Non-pigmented ciliary epithelial cell (primary cell): ENCODE data around the gene FICD.
"Not testable (repeated sequence)": the region's sequence is repeated elsewhere in the genome, so short reads cannot be mapped to it uniquely, and the experiment has no call there.

Experiments
- DNase-seq: peaks from one replicate; pipeline ENCODE4 v3.0.0-alpha.2; 2010; ENCODE audit warnings: low read depth

Gene FICD

DNA sequence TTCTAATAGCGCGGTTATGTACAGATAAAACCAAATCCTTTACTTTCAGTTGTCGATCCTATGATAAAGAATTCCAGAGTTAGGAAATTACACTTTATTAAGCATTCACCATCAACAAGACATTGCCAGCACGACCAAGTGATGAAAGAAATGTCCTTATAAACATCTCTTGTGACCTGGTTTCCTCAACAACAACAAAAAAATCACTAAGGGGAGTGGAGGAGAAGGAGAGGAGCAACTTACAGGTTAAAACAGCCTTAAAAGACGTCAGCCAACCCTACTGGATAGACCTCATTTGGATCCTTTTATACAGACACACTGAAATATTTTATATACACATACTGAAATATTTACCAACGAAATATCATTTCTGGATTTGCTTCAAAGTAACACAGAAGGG, 23.1 kb downstream of the FICD start:
- no peak for DNase-seq

DNA sequence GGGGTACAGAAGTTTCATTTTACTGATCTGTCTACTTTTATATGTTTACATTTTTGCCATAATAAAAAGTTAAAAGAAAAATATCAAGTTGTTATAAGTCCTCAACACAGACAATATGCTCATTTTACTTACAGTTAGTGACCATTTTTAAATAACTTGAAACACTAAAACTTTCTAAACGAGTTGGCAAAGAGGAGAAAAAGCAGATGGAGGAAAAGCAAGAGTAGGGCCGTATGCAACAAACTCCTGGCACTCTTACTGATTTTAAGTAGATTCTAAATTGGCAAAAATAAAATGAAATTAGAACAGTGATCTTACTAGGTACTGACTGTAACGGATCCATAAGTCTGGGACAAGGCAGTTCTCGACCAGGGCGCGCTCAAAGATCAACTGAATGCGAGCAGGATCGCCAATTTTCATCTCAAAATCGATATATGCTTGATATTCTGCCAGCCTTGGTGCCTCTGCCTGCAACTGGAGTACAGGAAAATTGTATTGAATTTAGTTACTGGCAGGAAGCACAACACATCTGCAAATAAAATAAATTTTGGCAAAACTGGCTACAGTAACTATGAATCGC, 23.6 kb downstream of the FICD start:
- DNase-seq, result no peak

DNA sequence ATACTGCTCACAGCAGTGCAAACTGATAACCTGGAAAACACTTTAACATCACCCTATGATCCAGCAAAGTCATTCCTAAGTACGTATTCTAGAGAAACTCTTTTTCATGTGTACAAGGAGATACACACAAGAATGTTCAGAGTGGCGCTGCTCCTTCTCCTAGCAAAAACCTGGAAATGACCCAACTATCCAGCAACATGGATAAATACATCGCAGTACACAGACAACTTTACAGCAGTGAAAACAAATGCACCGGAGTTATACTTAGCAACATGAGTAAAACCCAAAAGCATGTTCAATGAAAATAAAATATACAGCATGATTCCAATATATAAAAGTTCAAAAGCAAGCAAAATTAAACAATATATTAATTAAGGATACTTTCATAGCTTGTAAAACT, 27.2 kb downstream of the FICD start:
- DNase-seq, result no peak

DNA sequence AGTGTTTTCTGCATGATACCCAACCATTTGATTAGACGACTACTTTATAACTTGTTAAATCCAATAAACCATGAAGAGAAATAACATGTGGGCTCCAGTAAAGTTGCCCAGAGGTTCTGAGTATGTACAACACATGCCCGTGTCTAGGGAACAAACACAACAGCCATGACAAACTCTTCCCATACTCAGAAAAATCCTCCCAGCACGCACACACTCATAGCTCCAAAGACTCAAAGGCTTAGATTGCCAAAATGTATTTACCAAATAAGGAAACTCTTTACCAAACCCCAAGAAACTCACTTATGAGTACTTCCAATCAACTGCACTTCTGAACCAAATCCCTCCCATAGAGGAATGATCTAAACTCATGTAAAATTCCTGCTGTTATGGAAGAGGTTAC, 28.6 kb downstream of the FICD start:
- no peak for DNase-seq

DNA sequence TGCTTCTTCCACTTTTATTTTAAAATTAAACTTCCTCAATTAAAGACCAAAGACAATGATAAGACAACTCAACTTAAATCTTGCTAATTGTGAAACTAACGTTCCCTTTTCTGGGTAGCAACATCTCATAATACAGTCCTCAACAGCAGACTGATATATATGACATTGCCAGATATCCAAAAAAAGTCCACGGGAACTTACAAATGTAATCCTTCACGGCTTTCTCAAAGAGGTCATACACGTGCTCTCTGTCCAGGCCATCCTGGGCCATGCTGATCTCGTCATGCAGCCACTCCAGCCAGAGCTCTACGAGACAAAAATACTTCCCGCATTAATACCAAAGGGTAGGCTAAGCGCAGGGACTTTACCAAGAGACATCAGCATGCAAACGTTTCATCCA, 32.6 kb downstream of the FICD start:
- no peak for DNase-seq

DNA sequence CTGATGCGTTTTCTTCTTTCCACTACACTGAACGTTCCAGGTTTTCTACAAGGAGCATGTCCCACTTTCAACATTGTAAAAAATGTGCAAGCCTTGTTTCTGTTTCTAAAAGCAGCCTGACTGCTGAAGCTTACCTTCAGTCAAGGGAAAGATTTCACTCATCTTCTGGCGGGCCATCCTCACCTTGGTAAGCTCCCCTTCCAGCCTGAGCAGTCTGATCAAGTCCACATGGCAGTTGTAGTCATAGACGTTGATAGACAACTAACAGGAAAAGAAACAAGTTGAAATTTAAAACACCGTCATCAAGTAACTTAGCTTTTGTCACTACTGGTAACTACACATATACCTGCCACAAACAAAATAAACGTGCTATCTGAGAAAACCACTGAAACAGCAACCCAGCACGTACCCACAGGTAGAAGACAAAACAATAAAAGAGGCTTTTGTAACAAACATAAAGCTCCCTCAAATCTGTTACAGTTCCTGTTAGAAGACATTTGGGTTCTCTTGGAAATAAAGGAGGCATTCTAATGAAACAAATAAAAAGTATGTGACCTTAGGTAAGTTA, 34.0 kb downstream of the FICD start:
- no peak for DNase-seq

DNA sequence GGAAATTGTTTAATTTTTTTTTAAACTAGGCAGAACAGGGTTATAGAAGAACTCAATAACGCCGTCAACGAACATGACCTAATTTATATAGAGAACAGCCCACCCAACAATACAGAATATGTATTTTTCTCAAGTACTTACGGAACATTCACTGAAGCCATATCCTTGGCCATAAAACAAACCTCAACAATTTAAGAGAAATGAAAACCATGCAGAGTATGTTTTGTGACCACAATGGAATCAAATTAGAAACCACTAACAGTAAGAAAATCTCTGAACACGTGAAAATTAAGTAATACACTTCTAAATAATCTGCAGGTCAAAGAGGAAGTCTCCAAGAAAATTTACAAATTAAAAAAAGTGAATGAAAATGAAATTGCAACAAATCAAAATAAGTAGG, 36.5 kb downstream of the FICD start:
- DNase-seq, result peak; percentile 38

DNA sequence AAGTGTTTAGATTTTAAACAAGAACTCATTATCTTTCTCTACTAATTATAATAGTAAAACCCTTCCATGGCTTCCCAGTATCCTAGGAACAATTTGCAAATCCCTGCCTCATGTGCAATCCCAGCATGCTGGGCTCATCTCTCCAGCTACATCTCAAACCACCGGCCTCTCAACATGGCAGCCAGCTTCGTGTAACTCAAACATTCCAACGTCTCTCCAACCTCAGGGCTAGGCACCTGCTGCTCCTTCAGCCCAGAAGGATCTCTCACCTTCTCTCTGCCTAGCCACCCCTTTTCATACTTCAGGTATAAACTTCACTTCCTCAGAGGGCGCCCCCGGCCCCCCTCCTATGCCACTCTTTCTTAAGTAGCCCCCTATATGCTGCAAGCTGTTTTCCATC, 38.7 kb downstream of the FICD start:
- DNase-seq, result no peak

DNA sequence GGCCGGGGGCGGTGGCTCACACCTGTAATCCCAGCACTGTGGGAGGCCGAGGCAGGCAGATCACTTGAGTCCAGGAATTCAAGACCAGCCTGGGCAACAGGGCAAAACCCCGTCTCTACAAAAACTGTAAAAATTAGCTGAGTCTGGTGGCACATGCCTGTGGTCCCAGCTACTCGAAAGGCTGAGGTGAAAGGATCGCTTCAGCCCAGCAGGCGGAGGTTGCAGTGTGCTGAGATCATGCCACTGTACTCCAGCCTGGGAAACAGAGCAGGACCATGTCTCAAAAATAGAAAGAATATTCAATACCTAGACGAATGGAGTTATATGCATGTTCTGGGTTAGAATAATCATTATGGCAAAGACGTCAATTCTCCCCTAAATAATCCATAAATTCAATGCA, 40.3 kb downstream of the FICD start:
- not testable (repeated sequence) for DNase-seq

DNA sequence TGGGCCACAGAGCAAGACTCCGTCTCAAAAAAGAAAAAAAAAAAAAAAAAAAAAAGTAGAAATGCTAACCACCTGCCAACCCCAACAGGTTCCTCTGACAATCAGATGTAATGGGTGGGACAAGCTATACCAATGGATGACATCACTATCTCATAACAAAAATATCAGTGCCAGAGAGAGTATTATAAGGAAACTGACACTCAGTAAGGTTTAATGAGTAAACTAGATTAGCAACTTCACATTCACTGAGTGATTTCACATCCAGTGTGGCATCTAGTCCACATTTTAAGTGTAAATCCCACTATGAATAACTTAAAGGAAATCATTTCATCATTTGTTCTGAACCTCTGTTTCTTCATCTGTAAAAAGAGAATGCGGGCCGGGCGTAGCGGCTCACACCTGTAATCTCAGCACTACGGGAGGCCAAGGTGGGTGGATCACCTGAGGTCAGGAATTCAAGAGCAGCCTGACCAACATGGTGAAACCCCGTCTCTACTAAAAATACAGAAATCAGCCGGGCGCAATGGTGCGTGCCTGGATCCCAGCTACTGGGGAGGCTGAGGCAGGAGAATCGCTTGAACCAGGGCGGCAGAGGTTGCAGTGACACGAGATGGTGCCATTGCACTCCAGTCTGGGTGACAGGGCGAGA, 44.1 kb downstream of the FICD start:
- no peak for DNase-seq

DNA sequence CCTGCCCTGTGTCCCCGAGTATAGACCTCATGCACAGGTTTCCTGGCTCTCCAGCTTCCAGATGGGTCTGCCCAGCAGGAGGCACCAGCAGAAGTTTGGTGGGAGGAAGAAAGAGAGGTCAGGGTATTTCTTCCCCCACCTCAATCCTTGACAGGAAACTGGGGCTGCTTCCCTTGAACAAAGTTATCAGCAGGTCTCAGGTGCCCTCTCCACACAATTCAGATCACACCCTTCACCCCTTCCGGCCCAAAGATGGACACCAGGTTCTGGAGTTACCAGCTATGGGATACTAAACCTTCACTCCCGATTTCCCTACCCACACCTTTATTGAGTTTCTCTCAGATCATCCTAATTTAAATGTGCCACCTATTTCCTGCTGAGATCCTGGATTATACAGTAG, 44.7 kb downstream of the FICD start:
- no peak for DNase-seq

DNA sequence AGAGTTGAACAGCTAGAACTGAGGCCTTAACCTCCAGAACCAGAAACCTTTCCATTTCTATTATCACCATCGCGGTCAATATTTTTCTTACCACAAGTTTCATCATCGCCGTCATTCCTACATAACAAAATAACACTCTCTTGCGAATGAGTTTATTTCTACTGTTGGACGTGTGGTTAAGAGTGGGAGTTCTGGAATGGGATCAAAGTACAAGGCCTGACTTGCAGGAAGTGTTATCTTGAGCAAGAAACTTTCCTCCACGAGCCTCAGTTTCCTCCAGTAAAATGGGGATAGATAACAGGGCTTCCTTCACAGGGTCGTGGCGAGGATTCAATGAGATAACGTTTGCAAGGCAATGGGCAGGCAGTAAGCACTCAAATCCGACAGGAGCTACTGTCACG, 45.2 kb downstream of the FICD start:
- peak; percentile 78 for DNase-seq

DNA sequence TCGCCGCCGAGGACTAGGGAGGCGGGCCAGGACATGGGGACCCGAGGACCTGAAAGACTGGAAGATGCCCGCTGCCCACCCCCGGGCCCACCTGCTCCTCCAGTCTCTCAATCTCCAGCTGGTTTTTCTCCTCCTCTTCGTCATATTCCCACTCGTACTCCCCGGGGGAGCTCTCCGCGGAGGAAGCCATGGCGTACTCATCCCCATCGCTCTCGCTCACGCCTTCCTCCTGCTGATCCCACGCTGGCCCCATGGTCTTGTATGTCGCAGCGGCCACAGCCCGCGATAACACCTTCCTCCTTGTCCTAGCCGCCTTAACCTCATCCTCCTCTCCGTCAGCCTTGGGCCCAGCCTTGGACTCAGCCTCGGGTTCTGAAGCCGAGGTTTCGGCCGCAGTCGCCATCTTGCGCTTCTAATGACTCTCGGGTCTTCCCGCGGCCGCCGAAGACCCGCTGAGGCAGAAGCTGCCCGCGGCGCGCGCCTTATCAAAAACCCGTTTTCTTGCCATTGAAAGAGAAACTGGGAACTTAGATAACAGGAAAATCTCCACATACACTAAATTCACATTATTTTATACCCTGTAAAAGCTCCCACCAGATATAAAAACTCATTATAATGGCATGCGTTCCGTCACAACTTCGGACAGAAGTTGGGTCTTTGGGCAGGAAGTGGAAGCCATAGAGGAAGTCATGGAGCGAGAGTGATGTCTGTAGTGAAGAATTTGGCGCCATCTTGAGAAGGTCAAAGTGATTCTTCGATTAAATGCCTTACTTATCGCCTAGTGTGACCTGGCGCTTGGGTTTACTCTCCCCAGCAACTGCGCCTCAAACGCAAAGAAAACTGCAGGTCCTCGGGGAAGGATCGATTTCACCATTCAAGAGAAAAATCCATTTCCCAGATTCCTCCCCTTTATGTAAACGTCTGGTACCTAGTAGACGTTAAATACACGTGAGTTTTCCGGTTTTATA, 46.0 kb downstream of the FICD start, which contains the start of gene SART3:
SART3 (minus strand) TSS at position 422 of the 968 bp plus-strand sequence; CDS start at position 403, 19 bp downstream.
- peak; percentile 68 for DNase-seq

DNA sequence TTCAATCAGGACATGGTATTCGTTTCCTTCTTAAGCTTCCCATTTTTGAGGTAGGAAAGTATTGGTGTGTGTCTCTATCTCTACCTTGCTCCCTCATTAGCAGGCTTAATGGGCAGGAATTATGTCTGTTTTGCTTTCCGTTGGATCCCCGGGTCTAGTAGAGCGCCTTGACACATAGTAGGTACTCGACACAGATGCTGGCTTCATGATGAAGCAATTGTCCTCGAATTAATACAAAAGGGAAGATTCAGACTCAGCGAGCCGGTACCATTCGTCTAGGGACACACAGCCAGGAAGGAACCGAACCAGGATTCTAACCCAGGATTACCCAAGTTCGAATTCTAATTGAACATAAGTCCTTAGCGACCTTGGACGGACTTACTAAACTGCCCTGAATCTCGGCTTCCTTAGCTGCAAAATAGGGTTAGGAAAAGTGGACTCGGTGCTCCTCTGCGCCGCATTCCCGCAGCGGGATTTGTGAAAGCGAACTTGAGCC, 46.8 kb downstream of the FICD start:
- no peak for DNase-seq

DNA sequence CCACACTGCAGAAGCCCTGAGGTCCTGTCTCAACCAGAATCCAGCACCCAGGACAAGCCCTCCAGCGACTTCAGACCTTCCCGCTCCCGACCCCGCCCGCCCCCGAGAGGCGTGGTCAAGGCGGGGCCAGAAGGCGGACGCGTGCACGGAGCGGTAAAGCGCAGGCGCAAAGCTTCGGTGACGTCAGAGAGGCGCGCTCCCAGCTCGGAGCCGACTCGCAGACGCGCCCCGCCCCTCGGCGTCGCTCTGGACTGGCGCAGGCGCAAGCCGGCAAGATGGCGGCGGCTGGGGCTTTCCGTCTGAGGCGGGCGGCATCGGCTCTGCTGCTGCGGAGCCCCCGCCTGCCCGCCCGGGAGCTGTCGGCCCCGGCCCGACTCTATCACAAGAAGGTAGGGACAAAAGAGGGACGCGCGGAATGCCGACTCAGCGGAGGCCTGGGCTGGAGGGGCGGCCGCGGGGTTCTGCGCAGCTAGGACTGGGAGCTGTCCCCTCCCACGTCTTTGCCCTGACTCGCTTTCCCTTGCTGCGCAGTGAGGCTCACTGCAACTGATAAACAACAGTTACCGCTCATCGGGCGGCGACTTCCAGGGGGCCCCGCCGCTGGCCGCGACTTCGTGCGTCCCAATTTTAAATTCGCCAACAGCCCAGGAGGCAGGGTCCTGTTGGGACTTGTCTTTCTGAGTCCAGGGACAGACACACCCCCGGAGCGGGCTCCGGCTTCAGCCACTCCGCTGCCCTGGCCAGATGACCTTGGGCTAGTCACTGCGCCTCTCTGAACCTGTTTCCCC, 47.5 kb downstream of the FICD start, which contains the start of gene ISCU:
ISCU (plus strand) TSS at position 249 of the 788 bp plus-strand sequence; CDS start at position 276, 27 bp downstream.
- peak; percentile 77 for DNase-seq

DNA sequence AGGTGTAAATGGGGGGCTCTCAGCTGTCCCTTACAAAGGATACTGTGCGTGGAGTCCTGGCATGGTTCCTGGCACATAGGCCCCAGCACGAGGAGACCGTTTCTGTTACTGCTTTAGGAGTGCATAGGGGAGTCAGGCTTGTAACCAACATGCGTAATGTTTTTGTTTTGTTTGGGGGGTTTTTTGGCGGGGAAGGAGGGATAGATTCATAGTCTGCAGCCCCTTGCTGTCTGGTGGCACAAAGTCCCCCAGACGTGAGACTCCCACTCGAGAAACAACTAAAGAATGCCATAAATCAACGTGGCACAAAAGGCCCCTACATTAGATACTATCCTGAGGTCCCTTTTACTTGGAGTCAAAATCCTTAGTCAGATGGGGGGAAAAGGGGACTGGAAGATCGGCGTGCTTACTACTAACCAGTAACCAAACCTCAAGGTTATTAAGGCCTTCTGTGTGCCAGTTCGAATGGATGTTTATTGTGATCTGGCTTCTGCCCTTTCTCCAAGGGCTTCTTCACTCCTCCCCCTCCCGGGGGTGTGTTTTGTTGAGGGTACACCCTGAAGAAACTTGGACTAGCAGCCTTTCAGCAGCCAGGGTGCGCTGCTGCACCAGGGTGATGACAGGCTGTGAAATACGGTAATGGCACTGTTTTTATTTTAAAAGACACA, 48.2 kb downstream of the FICD start:
- DNase-seq, result peak; percentile 65

DNA sequence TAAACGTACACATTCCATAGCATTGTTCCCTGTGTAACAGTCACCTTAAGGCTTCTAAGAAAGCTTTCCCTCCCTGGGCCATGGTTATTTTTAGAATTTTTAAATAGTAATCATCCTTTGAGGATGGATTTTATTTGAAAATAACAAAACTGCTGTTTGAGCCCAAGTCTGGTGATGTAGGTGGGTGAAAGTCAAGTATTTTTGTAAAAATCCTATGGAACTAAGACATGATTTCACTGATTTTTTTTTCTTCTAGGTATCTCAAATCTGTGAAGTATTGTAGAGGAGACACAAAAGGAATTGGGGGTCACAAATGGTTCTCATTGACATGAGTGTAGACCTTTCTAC, 48.7 kb downstream of the FICD start:
- DNase-seq, result no peak

DNA sequence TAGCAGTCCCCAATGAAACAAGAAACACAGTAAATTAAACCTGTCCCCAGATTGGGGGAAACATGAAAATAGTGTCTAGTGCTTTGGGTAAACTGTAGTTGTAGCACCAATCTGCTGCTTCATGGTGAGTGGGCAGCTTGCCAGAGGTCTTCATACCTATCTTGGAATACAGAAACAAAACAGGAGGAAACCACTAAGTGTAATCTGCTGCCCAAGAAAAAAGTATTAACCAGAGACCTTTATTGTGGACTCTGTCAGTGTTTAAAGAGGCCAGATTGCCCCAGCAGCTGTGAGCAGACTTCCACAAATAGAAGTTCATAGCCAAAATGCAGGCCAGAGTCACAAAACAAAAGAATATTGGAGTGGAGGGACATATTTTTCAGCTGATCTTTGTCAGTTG, 49.6 kb downstream of the FICD start:
- DNase-seq, result no peak

DNA sequence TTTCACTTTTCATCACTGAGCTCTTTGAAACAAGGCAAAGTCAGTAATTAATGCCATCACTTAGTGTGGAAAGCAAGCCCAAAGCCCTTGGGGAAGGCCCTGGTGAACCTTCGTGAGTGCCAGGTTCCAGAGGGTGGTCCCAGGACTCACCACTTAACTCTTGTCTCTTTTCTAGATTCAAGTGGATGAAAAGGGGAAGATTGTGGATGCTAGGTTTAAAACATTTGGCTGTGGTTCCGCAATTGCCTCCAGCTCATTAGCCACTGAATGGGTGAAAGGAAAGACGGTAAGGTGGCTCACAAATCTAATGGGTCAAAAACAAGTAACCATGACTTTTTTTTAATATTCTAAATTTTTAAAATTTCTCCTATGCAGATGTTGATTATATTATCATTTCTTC, 50.1 kb downstream of the FICD start:
- no peak for DNase-seq

DNA sequence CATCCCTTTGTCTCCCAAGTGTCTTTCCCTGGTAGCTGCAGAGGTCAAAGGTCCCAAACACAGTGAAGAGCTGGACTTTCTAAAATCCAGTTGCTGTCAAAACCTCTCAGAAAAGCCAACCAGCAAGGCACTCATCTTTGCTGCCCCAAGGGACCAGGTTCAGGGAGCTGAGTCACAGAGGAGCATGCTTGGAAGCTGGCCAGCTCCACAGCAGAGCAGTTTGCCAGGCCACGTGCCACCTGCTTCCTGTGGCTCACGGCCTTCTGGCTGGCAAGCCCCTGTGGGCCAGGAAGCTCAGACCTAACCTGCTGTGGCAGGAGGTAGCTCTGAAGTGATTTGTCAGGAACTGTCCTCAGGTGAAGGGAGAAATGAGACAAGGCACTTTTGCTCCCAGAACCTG, 50.9 kb downstream of the FICD start:
- DNase-seq, result no peak

DNA sequence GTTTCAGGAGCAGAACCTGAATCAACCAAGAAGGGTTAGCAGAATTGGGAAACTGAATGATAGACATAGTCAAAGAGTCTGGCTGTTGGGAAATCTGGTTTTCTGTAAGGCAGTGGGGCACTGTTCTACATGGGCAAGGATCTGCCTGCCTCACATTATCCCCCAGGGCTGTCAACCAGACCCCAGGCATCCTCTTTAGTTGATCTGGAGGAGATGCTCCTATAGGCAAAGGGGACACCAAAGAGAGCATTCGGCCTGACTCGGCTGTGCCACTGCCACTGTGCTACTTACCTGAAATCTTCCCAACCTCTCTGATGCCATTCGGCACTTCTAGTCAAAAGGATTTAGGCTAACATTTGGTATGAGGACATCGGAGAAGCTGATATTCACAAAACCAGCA, 51.4 kb downstream of the FICD start:
- no peak for DNase-seq
